ENCODE results near the gene NCL.
A peak's percentile ranks its signal among the peaks of the same experiment; 100 is the strongest.
"Not testable (repeated sequence)": the region's sequence is repeated elsewhere in the genome, so short reads cannot be mapped to it uniquely, and the experiment has no call there.

Gene NCL

GRCh38 chr2:231467016-231467545 lies 2.8 kb upstream of the NCL start:
- no peak for DNase-seq

GRCh38 chr2:231464576-231465540 lies 574 bp upstream of the NCL start:
- peak; percentile 97 for DNase-seq

- DNase-seq: no peak
Observed at GRCh38 chr2:231462729-231463465, 1.4 kb downstream of the NCL start.

- DNase-seq: no peak
Observed at GRCh38 chr2:231461516-231461971, 2.7 kb downstream of the NCL start.

GRCh38 chr2:231460841-231461240 lies 3.4 kb downstream of the NCL start:
- DNase-seq: not testable (repeated sequence)

GRCh38 chr2:231460073-231460835 lies 4.0 kb downstream of the NCL start:
- no peak for DNase-seq

GRCh38 chr2:231458368-231458767 lies 5.9 kb downstream of the NCL start:
- DNase-seq: no peak

GRCh38 chr2:231457101-231457500 lies 7.2 kb downstream of the NCL start:
- no peak for DNase-seq

GRCh38 chr2:231456295-231457004 lies 7.8 kb downstream of the NCL start:
- no peak for DNase-seq

GRCh38 chr2:231455890-231456289 lies 8.4 kb downstream of the NCL start:
- DNase-seq: no peak

GRCh38 chr2:231455222-231455621 lies 9.1 kb downstream of the NCL start:
- DNase-seq: no peak

GRCh38 chr2:231454361-231454791 lies 9.9 kb downstream of the NCL start:
- no peak for DNase-seq

GRCh38 chr2:231452799-231453508 lies 11.3 kb downstream of the NCL start:
- no peak for DNase-seq

GRCh38 chr2:231450548-231450989 lies 13.7 kb downstream of the NCL start:
- no peak for DNase-seq

GRCh38 chr2:231449503-231450054 lies 14.7 kb downstream of the NCL start:
- DNase-seq: no peak

- DNase-seq: no peak
Observed at GRCh38 chr2:231436957-231437356, 27.3 kb downstream of the NCL start.

GRCh38 chr2:231433990-231434389 lies 30.3 kb downstream of the NCL start:
- DNase-seq: no peak

- no peak for DNase-seq
Observed at GRCh38 chr2:231431606-231432005, 32.7 kb downstream of the NCL start.

- DNase-seq: not testable (repeated sequence)
Observed at GRCh38 chr2:231430437-231430836, 33.8 kb downstream of the NCL start.

- DNase-seq: no peak
Observed at GRCh38 chr2:231429901-231430300, 34.4 kb downstream of the NCL start.

- DNase-seq: no peak
Observed at GRCh38 chr2:231429152-231429551, 35.1 kb downstream of the NCL start.

Measured in NK-92 treated with Interleukin-12 subunit alpha and Interleukin-12 subunit beta, amount 100 ng/mL, for 24 hours (cell line).